Measurements from ENCODE around the gene KHDC3L.
A peak's percentile ranks its signal among the peaks of the same experiment; 100 is the strongest.
"Not testable (repeated sequence)": the region's sequence is repeated elsewhere in the genome, so short reads cannot be mapped to it uniquely, and the experiment has no call there.

KHDC3L gene

GRCh38 chr6:73369563-73369962 lies 7.1 kb downstream of the KHDC3L start, which contains the start of gene OOEP:
OOEP (minus strand) TSS chr6:73369897; CDS start chr6:73369792, 105 bp downstream.
- DNase-seq (ENCODE audit: low read depth in 2 of 2) = no peak

DNA sequence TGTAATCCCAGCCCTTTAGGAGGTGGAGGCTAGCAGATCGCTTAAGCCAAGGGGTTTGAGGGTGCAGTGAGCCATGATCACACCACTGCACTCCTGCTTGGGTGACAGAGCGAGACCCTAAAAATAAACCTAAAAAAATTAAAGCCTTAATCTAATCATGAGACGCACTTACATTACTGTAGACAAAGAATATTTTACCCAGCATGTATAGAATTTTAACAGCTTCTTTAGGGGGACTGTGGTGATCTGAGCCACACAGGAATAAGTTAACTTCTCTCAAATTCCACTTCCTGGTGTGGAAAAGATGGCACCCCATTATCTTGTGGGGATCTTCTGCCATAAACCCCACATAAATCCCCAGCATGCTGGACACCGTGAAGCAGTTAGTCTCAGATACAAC lies 9.5 kb downstream of the KHDC3L start:
- no peak for DNase-seq (ENCODE audit: low read depth in 2 of 2)

- no peak for DNase-seq (ENCODE audit: low read depth in 2 of 2)
These were observed 10.1 kb downstream of the KHDC3L start for GRCh38 chr6:73372516-73372915.

DNA sequence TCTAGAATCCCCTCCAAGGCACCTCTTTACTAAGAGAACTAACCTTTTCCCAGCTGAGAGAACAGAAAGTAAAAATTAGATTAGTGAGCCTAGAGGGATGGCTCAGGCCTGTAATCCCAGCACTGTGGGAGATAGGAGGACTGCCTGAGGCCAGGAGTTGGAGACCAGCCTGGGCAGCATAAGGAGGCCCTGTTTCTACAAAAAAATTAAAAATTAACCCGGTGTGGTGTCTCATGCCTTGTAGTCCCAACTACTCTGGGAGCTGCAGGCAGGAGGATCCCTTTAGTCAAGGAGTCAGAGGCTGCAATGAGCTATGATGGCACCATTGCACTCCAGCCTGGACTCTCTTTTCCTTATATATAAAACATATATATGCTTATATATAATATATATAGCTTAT lies 12.8 kb downstream of the KHDC3L start:
- no peak for DNase-seq (ENCODE audit: low read depth in 2 of 2)

GRCh38 chr6:73377225-73377624 lies 14.8 kb downstream of the KHDC3L start:
- no peak for DNase-seq (ENCODE audit: low read depth in 2 of 2)

DNA sequence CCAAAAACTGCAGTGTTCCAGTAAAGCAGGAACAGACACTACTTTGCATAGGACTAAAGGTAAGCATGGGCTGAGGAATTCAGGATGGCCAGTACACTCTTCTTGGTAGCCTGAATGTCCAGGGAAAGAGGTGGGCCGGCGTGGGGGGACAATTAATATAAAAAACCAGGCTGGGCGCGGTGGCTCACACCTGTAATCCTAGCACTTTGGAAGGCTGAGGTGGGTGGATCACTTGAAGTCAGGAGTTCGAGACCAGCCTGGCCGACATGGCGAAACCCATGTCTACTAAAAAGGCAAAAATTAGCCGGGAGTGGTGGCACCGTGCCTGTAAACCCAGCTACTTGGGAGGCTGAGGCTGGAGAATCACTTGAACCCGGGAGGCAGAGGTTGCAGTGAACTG lies 19.1 kb downstream of the KHDC3L start:
- not testable (repeated sequence) for DNase-seq (ENCODE audit: low read depth in 2 of 2)

GRCh38 chr6:73382462-73383113 lies 20.1 kb downstream of the KHDC3L start:
- DNase-seq (ENCODE audit: low read depth in 2 of 2) = no peak

- DNase-seq (ENCODE audit: low read depth in 2 of 2) = no peak
These were observed 26.0 kb downstream of the KHDC3L start for GRCh38 chr6:73388433-73388799.

GRCh38 chr6:73388800-73389512 lies 26.5 kb downstream of the KHDC3L start:
- peak; percentile 31 to 33 for DNase-seq (ENCODE audit: low read depth in 2 of 2)

- no peak for DNase-seq (ENCODE audit: low read depth in 2 of 2)
These were observed 27.4 kb downstream of the KHDC3L start for GRCh38 chr6:73389854-73390253.

- no peak for DNase-seq (ENCODE audit: low read depth in 2 of 2)
These were observed 29.2 kb downstream of the KHDC3L start for GRCh38 chr6:73391675-73392074.

DNA sequence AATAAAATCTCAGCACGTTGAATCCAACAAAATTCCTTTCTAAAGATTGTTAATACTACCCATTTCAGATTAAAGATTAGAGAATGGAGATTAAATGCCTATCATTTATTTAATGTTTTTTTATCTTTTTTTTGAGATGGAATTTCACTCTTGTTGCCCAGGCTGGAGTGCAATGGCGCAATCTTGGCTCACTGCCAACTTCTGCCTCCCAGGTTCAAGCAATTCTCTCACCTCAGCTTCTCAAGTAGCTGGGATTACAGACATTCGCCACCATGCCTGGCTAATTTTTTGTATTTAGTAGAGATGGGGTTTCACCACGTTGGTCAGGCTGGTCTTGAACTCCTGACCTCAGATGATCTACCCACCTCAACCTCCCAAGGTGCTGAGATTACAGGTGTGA lies 29.7 kb downstream of the KHDC3L start:
- DNase-seq (ENCODE audit: low read depth in 2 of 2) = not testable (repeated sequence)

GRCh38 chr6:73393278-73393677 lies 30.8 kb downstream of the KHDC3L start:
- DNase-seq (ENCODE audit: low read depth in 2 of 2) = no peak

DNA sequence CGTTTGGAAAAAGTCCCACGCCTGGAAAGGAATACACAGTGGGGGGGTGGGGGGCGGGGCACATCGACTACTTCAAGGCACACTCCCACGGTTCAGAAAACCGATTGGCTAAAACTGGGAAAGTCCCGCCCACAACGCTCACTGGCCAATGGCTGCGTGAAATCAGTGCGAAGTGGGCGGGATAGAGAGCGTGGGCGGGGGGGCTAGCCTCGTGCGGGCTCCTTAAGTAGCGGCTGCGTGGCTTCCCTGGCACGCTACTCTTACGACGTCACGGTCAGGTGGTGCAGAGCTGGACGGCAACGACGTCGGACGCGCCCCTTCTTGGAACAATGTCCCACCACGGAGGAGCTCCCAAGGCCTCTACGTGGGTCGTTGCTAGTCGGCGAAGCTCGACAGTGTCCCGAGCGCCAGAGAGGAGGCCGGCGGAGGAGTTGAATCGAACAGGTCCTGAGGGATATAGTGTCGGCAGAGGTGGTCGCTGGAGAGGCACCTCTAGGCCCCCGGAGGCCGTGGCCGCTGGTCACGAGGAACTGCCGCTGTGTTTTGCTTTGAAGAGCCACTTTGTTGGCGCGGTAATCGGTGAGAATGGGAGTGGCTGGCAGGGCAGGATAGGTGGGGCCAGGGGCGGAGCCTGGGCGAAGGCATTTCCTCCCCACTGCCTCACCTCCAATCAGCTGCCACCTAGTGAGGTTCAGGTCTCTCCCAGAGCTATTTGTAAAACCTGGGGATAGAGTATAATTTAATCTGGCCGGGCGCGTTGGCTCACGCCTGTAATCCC lies 32.3 kb downstream of the KHDC3L start, which contains the start of gene DDX43:
Gene DDX43, plus strand, starts transcription at position 252 of the 778 bp plus-strand sequence. Its CDS starts 78 bp downstream, at position 330.
- DNase-seq (ENCODE audit: low read depth in 2 of 2) = no peak

- no peak for DNase-seq (ENCODE audit: low read depth in 2 of 2)
These were observed 33.4 kb downstream of the KHDC3L start for GRCh38 chr6:73395875-73396274.

DNA sequence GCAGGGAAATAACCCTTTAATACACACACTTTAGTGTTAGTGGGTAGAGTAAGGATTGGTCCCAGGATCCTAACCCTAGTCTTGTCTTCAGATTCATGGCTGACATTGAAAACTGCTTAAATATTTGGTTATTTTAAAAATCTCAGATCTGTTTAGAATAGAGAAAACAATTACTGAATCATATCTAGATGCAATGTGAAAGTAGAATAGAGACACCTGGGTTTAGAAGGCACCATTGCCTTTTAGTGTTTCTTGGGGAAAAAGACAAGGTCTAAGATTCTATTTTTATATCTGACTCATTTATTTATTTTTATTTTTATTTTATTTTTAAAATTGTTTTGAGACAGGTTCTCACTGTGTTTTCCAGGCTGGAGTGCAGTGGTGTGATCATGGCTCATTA lies 38.2 kb downstream of the KHDC3L start:
- no peak for DNase-seq (ENCODE audit: low read depth in 2 of 2)

GRCh38 chr6:73409395-73409794 lies 46.9 kb downstream of the KHDC3L start:
- DNase-seq (ENCODE audit: low read depth in 2 of 2) = no peak

DNA sequence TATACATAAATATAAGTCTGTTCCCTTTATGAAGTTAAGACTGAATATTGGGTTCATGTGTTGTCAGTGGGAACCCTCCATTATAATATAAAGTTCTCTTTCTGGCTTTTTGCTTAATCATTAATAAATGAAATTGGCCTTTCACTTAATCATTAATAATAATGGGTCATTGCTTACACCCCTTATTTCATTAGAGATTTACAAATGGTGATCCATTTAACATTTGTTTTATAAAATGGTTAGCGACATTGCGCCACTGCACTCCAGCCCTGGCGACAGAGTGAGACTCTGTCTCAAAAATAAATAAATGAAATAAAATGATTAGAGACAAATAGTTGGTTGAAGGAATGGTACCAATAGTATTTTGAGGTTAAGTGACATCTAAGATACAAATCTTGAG lies 50.6 kb downstream of the KHDC3L start:
- DNase-seq (ENCODE audit: low read depth in 2 of 2) = no peak
